Measurements from ENCODE around the gene NUP210.

The NUP210 gene

GRCh38 chr3:13420831-13421765 lies 976 bp upstream of the NUP210 start:
- no peak for TF ChIP-seq CTCF (conservative IDR thresholded peaks at IDR 0.05; ENCODE audit: low read length)
- no peak overlapping the region for H3K4me3 ChIP-seq (ENCODE audit: low read length)
- DNase-seq (ENCODE audit: low read depth), result no peak

GRCh38 chr3:13419505-13420044 lies 547 bp downstream of the NUP210 start:
- TF ChIP-seq CTCF (conservative IDR thresholded peaks at IDR 0.05; ENCODE audit: low read length), result no peak
- no peak overlapping the region for H3K4me3 ChIP-seq (ENCODE audit: low read length)
- no peak for DNase-seq (ENCODE audit: low read depth)

- DNase-seq (ENCODE audit: low read depth), result no peak
- H3K4me3 ChIP-seq (ENCODE audit: low read length), result no peak overlapping the region
Observed at GRCh38 chr3:13417166-13417947, 2.8 kb downstream of the NUP210 start.

GRCh38 chr3:13415997-13416793 lies 3.9 kb downstream of the NUP210 start:
- no peak; the same call in 1 of the 2 replicates for TF ChIP-seq CTCF (conservative IDR thresholded peaks at IDR 0.05; ENCODE audit: low read length)
- no peak overlapping the region for H3K4me3 ChIP-seq (ENCODE audit: low read length)
- no peak for DNase-seq (ENCODE audit: low read depth)

More at GRCh38 chr3:13417166-13417947, 2.8 kb downstream of the NUP210 start:
- TF ChIP-seq CTCF (conservative IDR thresholded peaks at IDR 0.05; ENCODE audit: low read length), result no peak

GRCh38 chr3:13415236-13415986 lies 4.7 kb downstream of the NUP210 start:
- no peak overlapping the region for H3K4me3 ChIP-seq (ENCODE audit: low read length)
- DNase-seq (ENCODE audit: low read depth), result no peak
- TF ChIP-seq CTCF (conservative IDR thresholded peaks at IDR 0.05; ENCODE audit: low read length), result no peak

Data from AG10803 (cell line).